AG10803 (cell line): ENCODE data around the gene CNDP1.

ENCODE experiments used
- DNase-seq: peaks from one replicate; pipeline ENCODE4 v3.0.0; 2010; ENCODE audit warnings: low read depth
- H3K4me3 ChIP-seq: 2 replicates; pipeline ENCODE4 v1.5.1; 2011; ENCODE audit warnings: mild to moderate bottlenecking, low read length, control low read depth
- TF ChIP-seq, protein P1 (sequence below): conservative IDR thresholded peaks from 2 replicates; pipeline ENCODE4 v1.5.1; 2011; ENCODE audit warnings: mild to moderate bottlenecking, low read length, control low read depth, inconsistent platforms

CNDP1 gene

DNA sequence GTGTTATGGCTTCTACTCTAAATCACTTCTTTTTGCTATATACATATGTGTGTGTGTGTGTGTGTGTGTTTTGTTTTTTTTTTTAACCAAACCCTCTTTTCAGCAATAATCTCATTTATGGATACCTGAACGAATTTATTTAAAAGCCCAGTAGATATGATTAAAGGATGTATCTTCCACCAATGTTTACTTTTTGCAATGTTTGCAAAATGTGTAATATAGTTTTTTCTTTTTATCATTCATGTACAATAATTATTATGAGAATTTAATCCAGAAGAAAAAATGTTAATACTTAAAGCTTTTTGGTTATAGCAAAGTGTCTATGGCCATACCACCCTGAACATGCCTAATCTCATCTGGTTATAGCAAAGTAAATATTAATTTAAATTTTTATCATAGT lies 39.8 kb upstream of the CNDP1 start:
- no peak overlapping the region for H3K4me3 ChIP-seq
- DNase-seq = no peak
- TF ChIP-seq, protein P1, sequence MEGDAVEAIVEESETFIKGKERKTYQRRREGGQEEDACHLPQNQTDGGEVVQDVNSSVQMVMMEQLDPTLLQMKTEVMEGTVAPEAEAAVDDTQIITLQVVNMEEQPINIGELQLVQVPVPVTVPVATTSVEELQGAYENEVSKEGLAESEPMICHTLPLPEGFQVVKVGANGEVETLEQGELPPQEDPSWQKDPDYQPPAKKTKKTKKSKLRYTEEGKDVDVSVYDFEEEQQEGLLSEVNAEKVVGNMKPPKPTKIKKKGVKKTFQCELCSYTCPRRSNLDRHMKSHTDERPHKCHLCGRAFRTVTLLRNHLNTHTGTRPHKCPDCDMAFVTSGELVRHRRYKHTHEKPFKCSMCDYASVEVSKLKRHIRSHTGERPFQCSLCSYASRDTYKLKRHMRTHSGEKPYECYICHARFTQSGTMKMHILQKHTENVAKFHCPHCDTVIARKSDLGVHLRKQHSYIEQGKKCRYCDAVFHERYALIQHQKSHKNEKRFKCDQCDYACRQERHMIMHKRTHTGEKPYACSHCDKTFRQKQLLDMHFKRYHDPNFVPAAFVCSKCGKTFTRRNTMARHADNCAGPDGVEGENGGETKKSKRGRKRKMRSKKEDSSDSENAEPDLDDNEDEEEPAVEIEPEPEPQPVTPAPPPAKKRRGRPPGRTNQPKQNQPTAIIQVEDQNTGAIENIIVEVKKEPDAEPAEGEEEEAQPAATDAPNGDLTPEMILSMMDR = no peak

DNA sequence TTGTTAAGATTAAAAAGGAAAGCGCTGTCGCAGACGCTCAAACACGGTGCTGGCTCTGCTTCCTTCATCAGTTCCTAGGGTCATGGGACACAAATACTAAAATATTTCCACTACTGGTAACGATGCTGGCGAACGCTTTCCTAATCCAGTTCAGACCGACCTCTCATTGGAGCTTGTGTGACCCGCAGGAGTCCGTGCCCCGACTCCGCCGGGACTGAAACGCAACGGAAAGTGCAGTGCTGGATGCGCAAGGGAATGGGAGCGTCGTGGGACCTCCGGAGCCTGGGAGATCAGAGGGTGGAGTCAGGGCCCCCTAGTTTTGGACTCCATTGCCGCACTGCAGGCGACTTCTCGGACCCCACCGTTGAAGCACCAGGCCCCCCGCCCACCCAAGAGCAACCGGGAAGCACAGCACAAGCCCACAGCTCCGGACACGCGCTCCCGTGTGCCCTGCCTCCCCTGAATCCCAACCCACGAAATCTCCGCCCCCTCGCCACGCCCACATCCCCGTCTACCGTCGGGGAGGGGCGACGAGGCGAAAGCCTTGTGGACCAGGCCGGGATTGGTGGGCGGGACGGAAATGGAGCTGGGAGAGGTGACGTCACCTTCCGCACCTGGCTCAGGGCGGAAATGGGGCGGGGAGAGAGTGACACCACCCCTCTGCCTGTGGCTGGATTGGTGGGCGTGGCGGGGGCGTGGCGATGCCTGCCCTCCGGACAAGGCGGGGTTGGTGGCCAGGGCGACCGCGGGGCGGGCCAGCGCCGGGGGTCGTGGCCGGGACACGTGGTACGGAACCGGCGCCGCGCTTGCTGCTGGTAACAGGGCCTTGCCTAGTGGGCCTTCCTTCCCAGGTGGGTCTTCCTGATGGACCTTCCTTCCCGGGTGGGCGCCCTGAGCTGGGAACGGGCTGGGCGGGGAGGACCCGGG lies 38.5 kb upstream of the CNDP1 start, which contains the start of gene CNDP2:
TSS of gene CNDP2 (plus strand) at position 783 of the 927 bp plus-strand sequence. CDS start 3,611 bp downstream, outside the sequence.
- DNase-seq = peak; percentile 98
- peak within 1 kb of the TSS; percentile 86 for H3K4me3 ChIP-seq

DNA sequence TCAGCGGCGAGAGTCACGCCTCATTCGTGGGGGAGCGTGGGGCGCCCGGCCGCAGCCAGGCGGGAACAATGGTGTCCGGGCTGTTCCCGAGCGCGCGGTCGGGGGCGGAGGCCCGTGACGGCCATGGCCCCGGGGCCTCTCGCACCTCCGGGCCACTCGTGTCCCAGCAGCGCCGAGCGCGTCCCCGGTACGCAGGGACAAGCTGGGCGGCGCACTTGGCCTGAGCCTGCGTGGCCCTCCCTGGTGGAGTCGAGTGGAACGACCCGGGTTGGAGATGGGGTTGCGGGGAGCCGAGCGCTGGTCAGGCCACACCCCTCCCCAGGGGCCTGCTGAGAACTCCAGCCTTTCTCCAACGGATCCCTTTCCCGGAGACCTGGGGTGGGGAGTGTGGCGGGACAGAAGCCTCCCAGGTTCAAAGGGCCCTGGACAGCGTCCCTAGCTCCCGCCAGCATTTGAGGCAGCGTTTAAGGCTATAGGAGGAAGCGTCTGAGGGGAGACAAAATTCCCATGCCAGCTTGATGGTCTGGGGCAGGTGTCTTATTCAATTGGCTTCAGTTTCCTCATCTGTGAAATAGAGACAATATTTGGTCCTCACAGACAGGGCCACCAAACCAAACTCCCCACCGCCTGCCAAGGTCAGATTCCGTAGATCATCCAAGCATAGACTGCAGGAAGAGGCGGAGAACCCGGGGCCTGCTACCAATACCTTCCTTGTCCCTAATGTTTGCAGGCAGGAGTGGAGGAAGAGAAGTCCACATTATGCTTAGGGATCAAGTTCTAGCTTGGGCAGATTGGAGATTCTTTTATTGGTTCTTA lies 37.6 kb upstream of the CNDP1 start:
- TF ChIP-seq, protein P1 = peak; percentile 28
- peak overlapping the region; percentile 86 for H3K4me3 ChIP-seq
- DNase-seq = peak; percentile 57

More for the DNA sequence above, 38.5 kb upstream of the CNDP1 start, which contains the start of gene CNDP2:
- TF ChIP-seq, protein P1 = no peak

DNA sequence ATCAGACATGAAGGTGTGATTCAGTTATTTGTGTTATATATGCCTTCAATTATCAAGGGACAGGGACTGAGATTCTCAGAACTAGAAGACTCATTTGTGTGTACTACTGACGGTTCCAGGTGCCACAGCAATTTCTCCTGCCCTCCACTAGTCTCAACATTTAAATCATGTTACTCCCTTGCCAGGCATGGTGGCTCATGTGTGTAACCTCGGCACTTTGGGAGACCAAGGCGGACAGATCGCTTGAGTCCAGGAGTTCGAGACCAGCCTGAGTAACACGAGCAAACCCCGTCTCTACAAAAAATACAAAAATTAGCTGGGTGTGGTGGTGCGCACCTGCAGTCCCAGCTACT lies 37.0 kb upstream of the CNDP1 start:
- no peak for DNase-seq
- peak overlapping the region; percentile 86 for H3K4me3 ChIP-seq
- TF ChIP-seq, protein P1 = no peak

DNA sequence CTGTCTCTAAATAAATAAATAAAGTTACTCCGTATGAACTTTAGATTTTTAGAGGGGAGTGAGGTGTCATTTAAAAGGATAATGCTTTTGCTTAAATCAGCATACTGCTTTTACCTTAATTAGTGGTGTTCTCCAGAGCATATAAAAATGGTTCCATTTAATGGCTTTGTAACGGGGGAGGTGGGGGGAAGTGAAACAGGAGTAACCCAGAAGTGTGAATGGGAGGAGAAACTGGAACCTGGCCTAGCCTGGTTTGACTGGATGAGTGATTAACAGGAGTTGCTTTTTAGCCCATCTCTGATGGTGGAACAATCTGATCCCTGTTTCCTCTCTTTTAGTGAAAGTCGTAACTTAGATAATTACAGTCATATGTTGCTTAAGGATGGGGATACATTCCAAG lies 36.5 kb upstream of the CNDP1 start:
- TF ChIP-seq, protein P1 = no peak
- H3K4me3 ChIP-seq = no peak overlapping the region; the same call in 1 of the 2 replicates
- peak; percentile 33 for DNase-seq

DNA sequence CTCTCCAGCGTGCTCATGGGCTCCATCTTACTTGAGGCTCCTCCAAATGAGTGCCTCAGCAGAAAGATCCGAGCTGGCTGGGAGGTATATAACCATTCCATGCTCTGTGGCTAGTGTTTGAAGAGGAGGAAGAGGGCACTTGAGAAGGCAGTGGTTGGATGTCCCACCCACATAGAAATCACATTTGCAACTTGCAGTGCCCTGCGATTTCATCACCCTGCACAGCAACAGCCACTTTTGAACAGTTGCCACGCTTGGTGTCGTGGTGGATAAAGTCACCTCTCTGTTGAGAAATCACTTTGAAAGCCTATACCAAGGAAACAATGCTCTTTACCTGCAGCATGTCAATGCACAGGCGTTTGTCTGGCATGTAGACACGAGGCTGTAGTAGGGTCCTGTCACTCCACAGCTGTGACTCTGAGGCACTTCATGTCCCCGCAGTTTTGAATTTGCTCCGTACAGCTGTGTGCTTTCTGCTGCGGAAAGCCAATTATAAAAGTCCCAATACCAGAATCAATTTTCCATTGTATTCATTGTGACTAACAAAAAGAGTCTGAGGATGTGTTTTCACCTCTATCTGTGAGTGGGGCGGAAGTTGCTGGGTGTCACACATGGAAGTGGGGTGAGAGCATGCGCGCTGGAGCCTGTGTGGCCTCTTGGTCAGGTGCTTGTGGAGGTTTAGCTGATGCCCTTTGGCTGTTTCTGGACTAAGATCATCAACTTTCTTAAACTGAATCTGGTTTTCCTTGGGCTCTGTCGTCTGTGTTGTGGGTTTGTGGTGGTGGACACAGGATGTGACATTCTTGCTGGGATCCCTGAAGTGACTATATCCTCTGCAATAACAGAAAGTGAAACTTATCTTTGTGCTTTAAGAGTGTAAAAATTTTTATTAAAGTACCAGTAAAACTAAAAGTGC lies 35.3 kb upstream of the CNDP1 start:
- peak; percentile 20 for DNase-seq
- TF ChIP-seq, protein P1 = no peak
- peak overlapping the region; percentile 45 for H3K4me3 ChIP-seq
